Muscle layer of colon (tissue), 2 donors: ENCODE data around the gene TBX21.
"Not testable (repeated sequence)": the region's sequence is repeated elsewhere in the genome, so short reads cannot be mapped to it uniquely, and the experiment has no call there.

Experiments
- H3K27ac ChIP-seq: one replicate; pipeline ENCODE4 v1.7.0; 2013; ENCODE audit warnings: low read depth, mild to moderate bottlenecking, low read length, moderate library complexity
- H3K27me3 ChIP-seq, 2 donors: one replicate each; pipeline ENCODE4 v1.7.0; 2013; ENCODE audit warnings: low read length in 2 of 2, mild to moderate bottlenecking in 2 of 2; ENCODE audit not compliant: insufficient read depth in 2 of 2, control insufficient read depth in 1 of 2
- H3K36me3 ChIP-seq: one replicate; pipeline ENCODE4 v1.7.0; 2013; ENCODE audit warnings: mild to moderate bottlenecking, low read length; ENCODE audit not compliant: insufficient read depth
- H3K4me1 ChIP-seq: one replicate; pipeline ENCODE4 v1.7.0; 2013; ENCODE audit warnings: mild to moderate bottlenecking, low read length; ENCODE audit not compliant: insufficient read depth
- H3K4me3 ChIP-seq, 2 donors: one replicate each; pipeline ENCODE4 v1.7.0; 2013; ENCODE audit warnings: low read length in 2 of 2, low read depth in 1 of 2, mild to moderate bottlenecking in 1 of 2, moderate library complexity in 1 of 2
- H3K9ac ChIP-seq: one replicate; pipeline ENCODE4 v1.7.0; 2013; ENCODE audit warnings: low read length
- H3K9me3 ChIP-seq: one replicate; pipeline ENCODE4 v1.7.0; 2013; ENCODE audit warnings: mild to moderate bottlenecking, low read length
- donor health status: abdominal sarcoma.
- donor health status: Adenocarcinoma of cecum.

TBX21 gene

DNA sequence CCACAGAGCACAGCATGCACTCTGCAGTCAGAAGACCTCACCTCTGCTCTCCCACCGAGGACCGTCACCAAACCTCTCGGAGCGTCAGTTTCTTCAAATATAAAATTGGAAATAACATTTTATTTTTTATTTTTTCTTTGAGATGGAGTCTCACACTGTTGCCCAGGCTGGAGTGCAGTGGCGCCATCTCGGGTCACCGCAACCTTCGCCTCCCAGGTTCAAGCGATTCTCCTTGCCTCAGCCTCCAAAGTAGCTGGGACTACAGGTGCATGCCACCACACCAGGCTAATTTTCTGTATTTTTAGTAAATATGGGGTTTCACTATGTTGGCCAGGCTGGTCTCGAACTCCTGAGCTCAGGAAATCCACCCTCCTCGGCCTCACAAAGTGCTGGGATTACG is 6.9 kb downstream of the TBX21 start:
- H3K36me3 ChIP-seq, H3K9me3 ChIP-seq, H3K4me3 ChIP-seq, H3K9ac ChIP-seq, H3K4me1 ChIP-seq, H3K27ac ChIP-seq: not testable (repeated sequence)
- H3K27me3 ChIP-seq = peaks cover 8 to 24% of the 10 kb centered on the region in 2 donors

DNA sequence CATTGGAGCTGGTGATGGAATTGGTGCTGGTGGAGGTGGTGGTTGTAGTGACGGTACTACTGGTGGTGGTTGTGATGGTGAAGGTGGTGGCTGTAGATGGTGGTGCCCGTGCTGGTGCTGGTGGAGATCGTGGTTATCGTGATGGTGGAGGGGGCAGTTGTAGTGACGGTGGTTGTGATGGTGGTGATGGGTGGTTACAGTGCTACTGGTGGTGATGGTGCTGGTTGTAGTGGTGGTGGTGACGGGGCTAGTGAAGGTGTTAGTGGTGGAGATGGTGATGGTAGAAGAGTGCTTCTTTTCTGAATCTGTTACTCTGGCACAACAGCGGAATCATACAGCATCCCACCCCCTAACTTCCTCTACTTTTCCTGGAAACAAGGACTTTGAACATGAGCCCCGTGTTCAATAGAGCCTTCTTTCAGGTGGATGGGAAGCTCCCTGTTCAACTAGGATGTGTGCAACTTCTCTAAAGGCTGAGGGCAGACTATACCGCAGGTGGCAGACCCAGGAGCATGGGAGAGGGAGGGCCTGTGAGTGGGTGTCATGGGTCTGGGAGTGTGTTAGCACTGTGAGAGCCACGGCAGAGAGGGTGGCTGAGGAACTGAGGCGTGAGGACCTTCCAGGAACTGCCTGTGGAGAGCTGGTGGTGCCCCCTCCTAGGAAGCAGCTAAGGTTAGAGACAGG is 8.2 kb downstream of the TBX21 start:
- no peak overlapping the region for H3K27ac ChIP-seq
- H3K9me3 ChIP-seq = no peaks in the 10 kb centered on the region
- no peaks in the 10 kb centered on the region for H3K4me1 ChIP-seq
- H3K36me3 ChIP-seq = no peaks in the 10 kb centered on the region
- H3K27me3 ChIP-seq = peaks cover 8 to 26% of the 10 kb centered on the region in 2 donors
- no peak overlapping the region for H3K4me3 ChIP-seq
- no peak overlapping the region for H3K9ac ChIP-seq

DNA sequence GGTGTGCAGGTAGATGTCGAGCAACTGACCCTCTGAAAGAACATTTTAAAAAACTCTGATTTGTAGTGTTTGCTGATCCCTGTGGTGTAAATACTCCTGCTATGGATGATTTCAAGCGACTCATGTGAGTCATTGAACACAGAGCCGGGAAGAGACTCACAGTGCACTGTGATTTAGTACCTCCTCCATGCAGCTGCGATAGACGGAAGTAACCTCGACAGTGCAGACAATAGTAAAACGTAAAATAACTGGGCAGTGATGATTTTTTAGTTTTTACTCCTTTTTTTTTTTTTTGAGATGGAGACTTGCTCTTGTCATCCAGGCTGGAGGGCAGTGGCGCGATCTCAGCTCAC is 8.7 kb downstream of the TBX21 start:
- Histone ChIP-seq H3K9me3 (no peaks in the 10 kb centered on the region), H3K9ac (no peak overlapping the region), H3K27ac (no peak overlapping the region), H3K4me1 (no peaks in the 10 kb centered on the region), H3K4me3 (no peak overlapping the region), H3K36me3 (no peaks in the 10 kb centered on the region), H3K27me3 (peaks cover 8 to 24% of the 10 kb centered on the region in 2 donors)

DNA sequence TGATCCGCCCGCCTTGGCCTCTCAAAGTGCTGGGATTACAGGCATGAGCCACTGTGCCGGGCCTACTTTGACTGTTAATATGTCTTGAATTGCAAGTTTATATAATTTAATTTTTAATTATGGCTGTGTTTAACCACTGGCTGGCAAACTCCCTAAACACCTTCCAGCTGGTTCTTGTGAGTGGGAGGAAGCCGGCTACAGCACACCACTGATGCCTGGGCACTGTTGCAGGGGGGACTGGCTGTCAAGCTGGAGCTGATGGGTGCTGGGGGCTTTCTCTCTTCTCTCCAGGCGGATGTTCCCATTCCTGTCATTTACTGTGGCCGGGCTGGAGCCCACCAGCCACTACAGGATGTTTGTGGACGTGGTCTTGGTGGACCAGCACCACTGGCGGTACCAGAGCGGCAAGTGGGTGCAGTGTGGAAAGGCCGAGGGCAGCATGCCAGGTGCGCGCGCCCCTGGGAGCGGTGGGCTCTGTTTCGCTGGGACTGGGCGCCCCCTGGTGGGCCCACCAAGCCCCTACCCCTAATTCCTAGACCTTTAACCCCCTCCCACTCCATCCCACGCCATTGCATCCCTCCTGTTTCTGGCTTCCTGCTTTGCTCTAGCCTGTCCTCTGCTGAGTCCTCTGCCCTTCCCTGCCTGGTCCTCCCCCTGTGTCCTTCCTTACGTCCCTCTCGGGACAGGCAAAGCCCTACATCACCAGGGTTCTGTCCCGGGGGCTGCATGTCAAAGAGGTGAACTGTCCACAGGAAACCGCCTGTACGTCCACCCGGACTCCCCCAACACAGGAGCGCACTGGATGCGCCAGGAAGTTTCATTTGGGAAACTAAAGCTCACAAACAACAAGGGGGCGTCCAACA is 9.5 kb downstream of the TBX21 start:
- no peaks in the 10 kb centered on the region for H3K36me3 ChIP-seq
- H3K27me3 ChIP-seq = peaks cover 8 to 22% of the 10 kb centered on the region in 2 donors
- H3K4me1 ChIP-seq = no peaks in the 10 kb centered on the region
- no peak overlapping the region for H3K4me3 ChIP-seq
- no peaks in the 10 kb centered on the region for H3K9me3 ChIP-seq
- H3K27ac ChIP-seq = no peak overlapping the region
- no peak overlapping the region for H3K9ac ChIP-seq

DNA sequence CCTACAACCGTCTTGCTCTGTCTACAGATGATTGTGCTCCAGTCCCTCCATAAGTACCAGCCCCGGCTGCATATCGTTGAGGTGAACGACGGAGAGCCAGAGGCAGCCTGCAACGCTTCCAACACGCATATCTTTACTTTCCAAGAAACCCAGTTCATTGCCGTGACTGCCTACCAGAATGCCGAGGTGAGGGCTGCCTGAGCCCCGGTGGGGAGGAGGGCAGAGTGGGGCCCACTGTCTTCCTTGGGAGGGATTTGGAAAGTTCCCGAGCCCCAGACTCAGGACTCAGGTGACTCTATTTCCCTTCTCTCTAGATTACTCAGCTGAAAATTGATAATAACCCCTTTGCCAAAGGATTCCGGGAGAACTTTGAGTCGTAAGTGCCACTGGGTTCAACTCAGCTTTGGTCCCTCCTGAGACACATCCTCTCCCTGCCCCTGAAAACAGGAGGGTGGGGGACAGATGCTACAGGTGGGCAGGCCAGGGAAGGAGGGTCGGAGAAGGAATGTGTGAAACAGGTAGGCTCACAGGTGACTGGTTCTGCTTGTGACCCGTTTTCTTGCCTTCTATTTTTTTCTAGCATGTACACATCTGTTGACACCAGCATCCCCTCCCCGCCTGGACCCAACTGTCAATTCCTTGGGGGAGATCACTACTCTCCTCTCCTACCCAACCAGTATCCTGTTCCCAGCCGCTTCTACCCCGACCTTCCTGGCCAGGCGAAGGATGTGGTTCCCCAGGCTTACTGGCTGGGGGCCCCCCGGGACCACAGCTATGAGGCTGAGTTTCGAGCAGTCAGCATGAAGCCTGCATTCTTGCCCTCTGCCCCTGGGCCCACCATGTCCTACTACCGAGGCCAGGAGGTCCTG is 11.4 kb downstream of the TBX21 start:
- Histone ChIP-seq H3K4me1 (no peaks in the 10 kb centered on the region), H3K36me3 (no peaks in the 10 kb centered on the region), H3K9me3 (no peaks in the 10 kb centered on the region), H3K27me3 (peaks cover 8 to 22% of the 10 kb centered on the region in 2 donors), H3K27ac (no peak overlapping the region), H3K4me3 (no peak overlapping the region), H3K9ac (no peak overlapping the region)

DNA sequence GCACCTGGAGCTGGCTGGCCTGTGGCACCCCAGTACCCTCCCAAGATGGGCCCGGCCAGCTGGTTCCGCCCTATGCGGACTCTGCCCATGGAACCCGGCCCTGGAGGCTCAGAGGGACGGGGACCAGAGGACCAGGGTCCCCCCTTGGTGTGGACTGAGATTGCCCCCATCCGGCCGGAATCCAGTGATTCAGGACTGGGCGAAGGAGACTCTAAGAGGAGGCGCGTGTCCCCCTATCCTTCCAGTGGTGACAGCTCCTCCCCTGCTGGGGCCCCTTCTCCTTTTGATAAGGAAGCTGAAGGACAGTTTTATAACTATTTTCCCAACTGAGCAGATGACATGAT is 12.0 kb downstream of the TBX21 start:
- Histone ChIP-seq H3K4me1 (no peaks in the 10 kb centered on the region), H3K27ac (no peak overlapping the region), H3K4me3 (no peak overlapping the region), H3K9me3 (no peaks in the 10 kb centered on the region), H3K36me3 (no peaks in the 10 kb centered on the region), H3K27me3 (peaks cover 8 to 22% of the 10 kb centered on the region in 2 donors), H3K9ac (no peak overlapping the region)

DNA sequence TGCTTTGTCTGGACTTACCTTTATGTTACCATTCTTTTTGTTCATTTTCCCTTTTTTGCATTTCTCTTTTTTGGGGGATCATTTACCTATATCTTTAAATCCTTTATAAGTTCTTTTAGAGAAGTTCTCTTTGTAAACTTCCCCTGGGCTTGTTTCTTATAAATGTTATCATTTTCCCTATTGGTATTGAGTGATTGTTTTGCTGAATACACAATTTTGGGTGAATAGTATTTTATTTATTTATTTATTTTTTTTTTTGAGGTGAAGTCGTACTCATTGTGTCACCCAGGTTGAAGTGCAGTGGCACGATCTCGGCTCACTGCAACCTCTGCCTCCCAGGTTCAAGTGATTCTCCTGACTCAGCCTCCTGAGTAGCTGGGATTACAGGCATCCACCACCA is 18.4 kb downstream of the TBX21 start:
- Histone ChIP-seq H3K9ac (no peak overlapping the region), H3K4me1 (no peaks in the 10 kb centered on the region), H3K27ac (no peak overlapping the region), H3K9me3 (no peaks in the 10 kb centered on the region), H3K4me3 (no peak overlapping the region), H3K27me3 (peaks cover 0 to 3% of the 10 kb centered on the region in 2 donors), H3K36me3 (no peaks in the 10 kb centered on the region)

DNA sequence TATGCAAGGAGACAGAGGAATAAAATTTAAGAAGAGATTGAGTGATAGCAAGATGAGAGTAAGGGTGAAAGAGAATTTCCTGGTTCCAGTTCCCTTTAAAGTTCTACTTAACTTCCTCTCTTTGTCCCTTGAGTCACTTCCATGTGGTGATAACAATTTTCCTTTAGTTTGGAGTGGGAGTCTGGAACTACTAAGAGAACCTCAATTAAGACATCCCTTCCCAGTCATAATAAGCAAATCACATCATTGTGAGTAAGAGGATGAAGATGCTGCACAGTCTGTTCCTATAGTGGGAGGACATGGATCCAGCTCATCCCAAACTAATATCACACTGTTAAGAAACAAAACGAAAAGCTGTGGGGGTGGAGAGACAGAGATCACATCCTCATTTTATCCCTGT is 24.4 kb downstream of the TBX21 start:
- Histone ChIP-seq H3K4me3 (no peak overlapping the region), H3K27ac (no peak overlapping the region), H3K4me1 (no peaks in the 10 kb centered on the region), H3K9me3 (peaks cover 2% of the 10 kb centered on the region), H3K27me3 (no peaks in the 10 kb centered on the region), H3K9ac (no peak overlapping the region), H3K36me3 (no peaks in the 10 kb centered on the region)

DNA sequence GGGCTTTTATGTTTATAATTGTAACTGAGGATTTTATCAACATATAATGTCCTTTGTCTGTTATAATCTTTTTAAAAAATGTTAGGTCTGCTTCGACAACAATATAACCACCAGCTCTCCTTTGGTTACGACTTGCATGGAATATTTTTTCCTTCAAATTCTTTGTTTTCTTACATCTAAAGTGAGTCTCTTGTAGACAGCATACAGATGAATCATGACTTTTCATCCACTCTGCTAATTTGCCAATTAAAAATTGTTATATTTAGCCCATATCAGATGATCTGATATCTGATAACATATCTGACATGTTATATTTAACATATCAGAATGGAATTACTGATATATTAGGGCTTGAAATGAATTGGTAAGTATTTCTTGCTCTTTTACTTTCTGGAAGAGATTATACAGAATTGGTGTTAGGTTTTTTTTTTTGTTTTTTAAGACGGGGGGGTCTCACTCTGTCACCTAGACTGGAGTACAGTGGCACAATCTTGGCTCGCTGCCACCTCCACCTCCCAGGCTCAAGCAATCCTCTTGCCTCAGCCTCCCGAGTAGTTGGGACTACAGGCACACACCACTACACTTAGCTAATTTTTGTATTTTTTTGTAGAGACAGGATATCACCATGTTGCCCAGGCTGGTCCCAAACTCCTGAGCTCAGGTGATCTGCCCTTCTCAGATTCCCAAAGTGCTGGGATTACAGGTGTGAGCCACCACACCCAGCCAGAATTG is 27.5 kb downstream of the TBX21 start:
- Histone ChIP-seq H3K36me3 (no peaks in the 10 kb centered on the region), H3K9ac (no peak overlapping the region), H3K27me3 (no peaks in the 10 kb centered on the region), H3K4me1 (no peaks in the 10 kb centered on the region), H3K9me3 (peaks cover 10% of the 10 kb centered on the region), H3K27ac (no peak overlapping the region), H3K4me3 (no peak overlapping the region)

DNA sequence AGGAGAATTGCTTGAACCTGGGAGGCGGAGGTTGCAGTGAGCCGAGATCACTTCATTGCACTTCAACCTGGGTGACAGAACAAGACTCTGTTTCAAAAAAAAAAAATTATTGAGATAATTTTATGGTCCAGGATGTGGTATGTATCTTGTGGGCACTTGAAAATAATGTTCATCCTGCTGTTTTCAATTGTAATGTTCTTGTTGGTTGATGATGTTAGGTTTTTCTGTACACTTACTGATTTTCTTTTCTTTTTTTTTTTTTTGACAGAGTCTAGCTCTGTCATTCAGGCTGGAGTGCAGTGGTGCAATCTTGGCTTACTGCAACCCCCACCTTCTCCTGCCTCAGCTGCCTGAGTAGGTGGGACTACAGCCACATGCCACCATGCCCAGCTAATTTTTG is 29.7 kb downstream of the TBX21 start:
- Histone ChIP-seq H3K4me3 (no peak overlapping the region), H3K4me1 (no peaks in the 10 kb centered on the region), H3K9me3 (peaks cover 10% of the 10 kb centered on the region), H3K36me3 (no peaks in the 10 kb centered on the region), H3K9ac (no peak overlapping the region), H3K27ac (no peak overlapping the region), H3K27me3 (no peaks in the 10 kb centered on the region)
